Activated naive CD8-positive, alpha-beta T cell (primary cell): ENCODE data around the gene PTX4.

ENCODE experiments used
- H3K27ac Mint-ChIP-seq: one replicate; pipeline ENCODE4 v1.8.0; 2021; ENCODE audit warnings: mixed read lengths
- H3K27me3 Mint-ChIP-seq: one replicate; pipeline ENCODE4 v1.8.0; 2021; ENCODE audit warnings: mixed read lengths
- H3K36me3 Mint-ChIP-seq: one replicate; pipeline ENCODE4 v1.8.0; 2021; ENCODE audit warnings: mixed read lengths
- H3K4me1 Mint-ChIP-seq: one replicate; pipeline ENCODE4 v1.8.0; 2021; ENCODE audit warnings: low read depth, mixed read lengths
- H3K4me3 Mint-ChIP-seq: one replicate; pipeline ENCODE4 v1.8.0; 2021; ENCODE audit warnings: mild to moderate bottlenecking, mixed read lengths
- H3K9me3 Mint-ChIP-seq: one replicate; pipeline ENCODE4 v1.8.0; 2021; ENCODE audit warnings: low read depth, mixed read lengths

The PTX4 gene

DNA sequence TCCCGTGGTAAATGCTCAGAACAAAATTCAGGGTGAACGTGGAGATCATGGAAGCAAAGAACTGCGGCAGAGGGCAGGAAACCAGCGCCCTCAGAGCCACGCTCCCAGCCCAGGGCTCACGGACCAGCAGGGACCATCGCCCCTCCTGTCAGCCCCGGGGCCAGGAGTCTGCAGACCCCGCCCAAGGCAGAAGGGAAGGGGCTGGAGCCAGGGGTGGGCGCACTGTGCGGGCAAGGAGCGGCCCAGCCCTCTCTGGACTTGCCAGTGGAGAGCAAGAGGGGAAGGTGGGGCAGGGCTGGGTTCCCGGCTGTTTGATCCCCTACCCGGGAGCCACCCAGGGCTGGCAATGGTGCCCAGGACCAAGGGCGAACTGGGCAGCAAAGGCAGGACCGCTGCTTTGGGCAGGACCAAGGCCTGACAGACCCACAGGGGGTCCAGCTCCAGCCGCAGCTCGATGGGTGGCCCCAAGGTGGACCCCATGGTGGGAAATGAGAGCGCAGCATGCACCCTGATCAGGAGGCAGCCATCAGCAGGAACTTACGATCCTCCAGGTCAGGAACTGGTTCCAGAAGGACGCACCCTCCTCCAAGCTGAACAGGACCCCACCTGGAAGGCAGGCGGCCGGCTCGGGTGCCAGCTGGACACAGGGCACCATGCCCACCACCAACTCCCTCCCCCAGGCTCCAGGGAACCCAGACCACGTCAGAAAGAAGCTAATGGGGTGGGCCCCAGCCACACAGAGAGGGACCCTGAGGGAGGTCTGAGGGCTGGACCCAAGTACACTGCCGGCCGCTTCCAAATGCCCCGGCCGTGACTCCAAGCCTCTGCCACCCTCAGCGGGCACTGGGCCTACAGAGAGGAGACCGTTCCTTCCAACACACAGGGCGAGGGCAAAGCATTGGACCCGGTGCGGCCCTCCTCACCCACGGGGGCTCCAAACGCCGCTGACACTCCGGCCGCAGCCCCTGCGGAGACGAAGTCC, 33.3 kb downstream of the PTX4 start:
- Mint-ChIP-seq H3K4me1 (no peaks in the 10 kb centered on the region), H3K4me3 (no peak overlapping the region), H3K27ac (no peak overlapping the region), H3K27me3 (no peaks in the 10 kb centered on the region), H3K36me3 (peaks cover 2% of the 10 kb centered on the region), H3K9me3 (no peaks in the 10 kb centered on the region)

DNA sequence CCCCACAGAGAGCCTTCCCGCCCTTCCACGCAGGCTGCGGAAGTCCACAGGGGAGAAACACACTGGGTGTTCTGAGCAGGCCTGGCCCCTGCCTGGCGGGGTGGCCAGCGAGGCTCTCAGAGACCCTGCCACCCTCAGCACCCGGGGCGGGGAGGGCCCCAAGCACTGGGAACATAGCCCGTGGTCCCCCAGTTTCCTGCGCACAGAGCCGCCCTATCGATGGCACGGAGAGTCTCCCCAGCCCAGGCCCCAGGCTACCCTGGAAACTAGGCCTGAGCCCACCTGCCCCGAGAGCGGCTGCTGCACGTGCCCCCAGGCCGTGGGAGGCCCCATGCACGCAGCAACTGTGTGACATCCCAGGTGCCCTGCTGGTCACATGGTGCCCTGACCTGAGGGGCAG, 34.2 kb downstream of the PTX4 start:
- Mint-ChIP-seq H3K36me3 (peaks cover 2% of the 10 kb centered on the region), H3K27me3 (no peaks in the 10 kb centered on the region), H3K4me3 (no peak overlapping the region), H3K27ac (no peak overlapping the region), H3K4me1 (no peaks in the 10 kb centered on the region), H3K9me3 (no peaks in the 10 kb centered on the region)

- Mint-ChIP-seq H3K27me3 (no peaks in the 10 kb centered on the region), H3K4me3 (no peak overlapping the region), H3K9me3 (no peaks in the 10 kb centered on the region), H3K4me1 (no peaks in the 10 kb centered on the region), H3K27ac (no peak overlapping the region), H3K36me3 (peaks cover 2% of the 10 kb centered on the region)
Observed at GRCh38 chr16:1453316-1453715, 35.4 kb downstream of the PTX4 start.

- no peaks in the 10 kb centered on the region for H3K9me3 Mint-ChIP-seq
- no peak overlapping the region for H3K27ac Mint-ChIP-seq
- peaks cover 2% of the 10 kb centered on the region for H3K36me3 Mint-ChIP-seq
- H3K4me1 Mint-ChIP-seq: no peaks in the 10 kb centered on the region
- H3K27me3 Mint-ChIP-seq: no peaks in the 10 kb centered on the region
- H3K4me3 Mint-ChIP-seq: no peak overlapping the region
Observed at GRCh38 chr16:1452530-1452929, 36.2 kb downstream of the PTX4 start.

DNA sequence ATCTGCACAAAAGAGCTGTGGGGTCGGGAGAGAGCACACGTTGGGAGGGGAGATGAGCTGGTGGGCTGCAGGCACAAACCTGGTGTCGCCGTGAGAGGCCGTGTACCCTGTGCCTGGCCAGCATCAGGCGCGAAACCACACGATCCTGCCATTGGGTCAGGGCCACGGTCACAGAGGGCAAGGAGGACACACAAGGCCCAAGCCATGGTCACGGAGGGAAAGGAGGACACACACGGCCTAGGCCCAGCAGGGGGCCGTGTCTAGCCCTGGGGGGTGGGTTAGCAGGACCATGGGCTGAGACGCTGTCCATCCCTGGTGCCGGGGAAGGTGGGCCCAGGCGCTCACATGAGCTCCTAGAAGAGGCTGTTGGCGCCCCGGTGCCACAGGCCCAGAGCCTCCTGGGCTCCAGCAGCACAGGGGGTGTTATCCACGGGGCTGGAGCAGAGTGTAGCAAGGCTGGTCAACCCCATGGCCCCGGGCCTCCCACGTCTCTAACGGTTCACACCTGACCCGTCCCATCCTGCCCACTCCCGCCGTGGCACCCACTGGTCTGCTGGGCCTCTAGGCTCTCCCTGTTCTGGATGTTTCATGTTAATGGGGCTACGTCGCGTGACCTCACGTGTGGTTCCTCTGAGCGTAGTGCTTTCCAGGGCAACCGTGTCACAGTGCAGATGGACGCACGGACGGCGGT, 36.9 kb downstream of the PTX4 start:
- Mint-ChIP-seq H3K4me3 (no peak overlapping the region), H3K27ac (no peak overlapping the region), H3K9me3 (no peaks in the 10 kb centered on the region), H3K4me1 (no peaks in the 10 kb centered on the region), H3K27me3 (no peaks in the 10 kb centered on the region), H3K36me3 (peaks cover 2% of the 10 kb centered on the region)

DNA sequence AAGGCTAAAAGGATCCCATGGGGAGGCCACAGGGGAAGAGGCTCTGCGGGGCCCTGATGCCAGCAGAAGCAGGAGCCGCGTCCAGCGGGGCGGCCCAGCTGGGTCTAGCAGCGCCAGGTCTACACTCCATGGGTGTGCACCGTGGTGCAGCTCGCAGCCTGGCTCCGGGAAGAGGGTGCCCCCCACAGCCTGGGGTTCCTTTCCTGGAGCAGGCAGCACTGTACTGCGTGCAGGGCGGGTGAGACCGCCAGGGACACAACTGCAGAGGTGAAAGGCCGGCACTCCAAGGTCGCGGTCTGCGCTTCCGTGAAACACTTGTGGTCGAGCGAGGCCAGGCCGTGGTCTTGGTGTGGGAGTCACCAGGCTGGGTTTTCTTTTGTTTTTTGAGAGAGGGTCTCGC, 37.9 kb downstream of the PTX4 start:
- Mint-ChIP-seq H3K36me3 (peaks cover 2% of the 10 kb centered on the region), H3K4me3 (no peak overlapping the region), H3K27me3 (no peaks in the 10 kb centered on the region), H3K27ac (no peak overlapping the region), H3K4me1 (no peaks in the 10 kb centered on the region), H3K9me3 (no peaks in the 10 kb centered on the region)

- H3K36me3 Mint-ChIP-seq: peaks cover 2% of the 10 kb centered on the region
- H3K27ac Mint-ChIP-seq: no peak overlapping the region
- no peaks in the 10 kb centered on the region for H3K27me3 Mint-ChIP-seq
- no peaks in the 10 kb centered on the region for H3K9me3 Mint-ChIP-seq
- H3K4me1 Mint-ChIP-seq: no peaks in the 10 kb centered on the region
- H3K4me3 Mint-ChIP-seq: no peak overlapping the region
Observed at GRCh38 chr16:1450218-1450617, 38.5 kb downstream of the PTX4 start.

DNA sequence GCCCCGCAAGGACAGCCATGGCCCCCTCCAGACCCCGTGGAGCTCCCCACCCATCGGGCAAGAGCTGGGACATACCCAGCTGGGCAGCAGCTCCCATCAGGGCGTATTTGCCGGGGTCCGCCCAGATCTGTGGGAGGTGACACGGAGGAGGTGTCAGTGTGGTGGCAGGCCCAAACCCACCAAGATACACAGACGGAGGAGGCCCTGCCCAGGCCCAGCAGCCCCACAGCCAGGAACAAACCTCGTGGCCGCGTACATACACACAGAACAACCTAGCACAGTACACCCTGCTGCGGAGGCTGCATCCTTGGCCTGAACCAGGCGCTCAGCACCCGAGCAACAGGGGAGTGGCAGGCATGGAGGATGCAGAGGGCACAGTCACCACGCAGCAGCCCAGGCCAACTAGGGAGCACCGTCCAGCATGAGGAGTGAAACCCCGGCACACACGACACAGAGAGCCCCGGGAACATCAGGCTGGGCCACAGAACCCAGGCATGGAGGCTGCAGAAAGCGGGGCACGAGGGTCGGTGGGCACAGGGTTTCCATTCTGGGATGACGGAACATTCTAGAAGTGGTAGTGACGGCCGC, 39.4 kb downstream of the PTX4 start:
- no peaks in the 10 kb centered on the region for H3K4me1 Mint-ChIP-seq
- no peak overlapping the region for H3K27ac Mint-ChIP-seq
- no peak overlapping the region for H3K4me3 Mint-ChIP-seq
- peaks cover 2% of the 10 kb centered on the region for H3K36me3 Mint-ChIP-seq
- H3K27me3 Mint-ChIP-seq: no peaks in the 10 kb centered on the region
- H3K9me3 Mint-ChIP-seq: no peaks in the 10 kb centered on the region

GRCh38 chr16:1448536-1449116, 40.1 kb downstream of the PTX4 start:
- H3K27ac Mint-ChIP-seq: no peak overlapping the region
- no peaks in the 10 kb centered on the region for H3K9me3 Mint-ChIP-seq
- H3K4me3 Mint-ChIP-seq: no peak overlapping the region
- H3K36me3 Mint-ChIP-seq: peaks cover 2% of the 10 kb centered on the region
- no peaks in the 10 kb centered on the region for H3K27me3 Mint-ChIP-seq
- no peaks in the 10 kb centered on the region for H3K4me1 Mint-ChIP-seq

- H3K4me3 Mint-ChIP-seq: no peak overlapping the region
- no peak overlapping the region for H3K27ac Mint-ChIP-seq
- peaks cover 2% of the 10 kb centered on the region for H3K36me3 Mint-ChIP-seq
- no peaks in the 10 kb centered on the region for H3K27me3 Mint-ChIP-seq
- H3K4me1 Mint-ChIP-seq: no peaks in the 10 kb centered on the region
- H3K9me3 Mint-ChIP-seq: no peaks in the 10 kb centered on the region
Observed at GRCh38 chr16:1447965-1448364, 40.8 kb downstream of the PTX4 start.

- Mint-ChIP-seq H3K4me3 (no peak overlapping the region), H3K9me3 (no peaks in the 10 kb centered on the region), H3K36me3 (peaks cover 2% of the 10 kb centered on the region), H3K4me1 (no peaks in the 10 kb centered on the region), H3K27me3 (no peaks in the 10 kb centered on the region), H3K27ac (no peak overlapping the region)
Observed at GRCh38 chr16:1446296-1447080, 42.3 kb downstream of the PTX4 start.

GRCh38 chr16:1445518-1446203, 43.1 kb downstream of the PTX4 start:
- H3K4me3 Mint-ChIP-seq: no peak overlapping the region
- H3K4me1 Mint-ChIP-seq: no peaks in the 10 kb centered on the region
- no peak overlapping the region for H3K27ac Mint-ChIP-seq
- H3K36me3 Mint-ChIP-seq: no peaks in the 10 kb centered on the region
- no peaks in the 10 kb centered on the region for H3K27me3 Mint-ChIP-seq
- no peaks in the 10 kb centered on the region for H3K9me3 Mint-ChIP-seq

DNA sequence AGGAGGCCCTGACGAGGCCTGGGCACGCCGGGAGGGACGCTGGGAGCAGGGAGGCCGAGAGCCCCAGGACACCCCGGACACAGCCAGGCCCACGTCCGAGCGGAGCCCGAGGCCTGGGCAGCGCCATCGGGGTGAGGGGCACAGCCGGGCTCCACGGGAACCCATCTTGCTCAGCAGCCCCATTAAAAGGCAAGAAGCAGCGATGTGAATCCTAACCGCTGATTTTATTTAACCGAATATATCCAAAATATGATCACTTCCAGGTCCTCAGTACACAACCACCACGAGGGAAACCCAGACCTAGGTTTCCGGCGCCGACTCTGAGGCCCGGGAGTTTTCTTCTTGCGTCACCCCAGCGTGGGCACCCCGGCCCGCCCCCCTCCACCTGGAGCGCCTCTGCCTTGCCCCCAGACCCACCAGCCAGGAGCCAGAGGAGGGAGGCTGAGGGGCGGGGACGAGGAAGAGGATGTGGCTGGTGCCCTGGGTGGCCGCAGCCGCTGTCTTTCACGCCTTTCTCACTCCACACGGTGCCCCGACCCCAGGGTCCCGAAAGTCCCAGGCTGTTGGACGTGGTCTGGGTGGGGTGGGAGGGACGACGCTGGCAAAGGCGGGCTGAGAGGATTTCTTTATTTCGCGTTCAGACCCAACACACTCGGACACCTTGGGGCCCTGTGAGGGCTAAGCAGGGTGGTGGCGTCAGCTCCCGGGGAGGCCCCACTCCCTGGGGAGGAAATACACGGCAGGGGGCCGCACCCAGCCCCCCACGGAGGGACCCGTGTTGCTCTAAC, 43.8 kb downstream of the PTX4 start:
- H3K4me1 Mint-ChIP-seq: no peaks in the 10 kb centered on the region
- H3K36me3 Mint-ChIP-seq: no peaks in the 10 kb centered on the region
- H3K4me3 Mint-ChIP-seq: no peak overlapping the region
- H3K9me3 Mint-ChIP-seq: no peaks in the 10 kb centered on the region
- H3K27ac Mint-ChIP-seq: no peak overlapping the region
- no peaks in the 10 kb centered on the region for H3K27me3 Mint-ChIP-seq
